ENCODE measurements around the gene ARHGEF3. TPM values are rescaled to one million over a fixed set of nuclear protein-coding genes. Genes with fewer than 3 reads are reported as not detected.

The ARHGEF3 gene
- total RNA-seq, 1 experiment from 2014 or later, result 4.4 TPM

- H2AFZ ChIP-seq (ENCODE audit: low read length), result no peak overlapping the region
- TF ChIP-seq CTCF (conservative IDR thresholded peaks at IDR 0.05), result no peak
- no peak overlapping the region for H3K18ac ChIP-seq (ENCODE audit: insufficient read length, low read depth, low read length)
- peak overlapping the region; percentile 88 to 98 (median 98); a peak in 6 of 7 replicates for H3K27ac Mint-ChIP-seq
- H3K4me3 Mint-ChIP-seq, result peak overlapping the region; percentile 90
- H2BK120ac ChIP-seq (ENCODE audit: low read depth, low read length, poor library complexity, severe bottlenecking), result no peak overlapping the region
- no peak overlapping the region for H3K56ac ChIP-seq (ENCODE audit: insufficient read length, low read depth, low read length)
- WGBS (ENCODE audit: extremely low coverage, insufficient read length, low lambda C conversion rate), result no CpG with 5 or more reads among the region's 10 CpGs
- no peak overlapping the region for H2BK12ac ChIP-seq (ENCODE audit: insufficient read length, low read depth, low read length)
- H3K9ac ChIP-seq (ENCODE audit: extremely low read depth, insufficient read length, low read length), result peak overlapping the region; percentile 69
- H4K91ac ChIP-seq (ENCODE audit: insufficient read length, low read depth, low read length), result no peak overlapping the region
- no peaks in the 10 kb centered on the region; the same call in 1 of the 2 replicates for H3K4me1 ChIP-seq (ENCODE audit: insufficient read depth, low read length)
- no peak overlapping the region for H4K5ac ChIP-seq (ENCODE audit: insufficient read length, low read depth, low read length)
- no peak overlapping the region for H2BK20ac ChIP-seq (ENCODE audit: low read depth, low read length, poor library complexity, severe bottlenecking)
- H3K23me2 ChIP-seq (ENCODE audit: insufficient read length, low read depth, low read length, poor library complexity, severe bottlenecking), result no peaks in the 10 kb centered on the region
- H3K9me3 ChIP-seq (ENCODE audit: control insufficient read depth, low read depth, low read length), result no peaks in the 10 kb centered on the region
- no peak overlapping the region for H3K23ac ChIP-seq (ENCODE audit: insufficient read length, low read depth, low read length)
- no peak overlapping the region for H3K4ac ChIP-seq (ENCODE audit: low read depth, low read length)
- H3K9me3 Mint-ChIP-seq, result peaks cover 12% of the 10 kb centered on the region in 2 experiments
- no peak overlapping the region for H2BK5ac ChIP-seq (ENCODE audit: insufficient read length, low read length)
- peak; percentile 81 for DNase-seq
- H3K4me1 Mint-ChIP-seq, result peaks cover 36 to 39% of the 10 kb centered on the region in 2 experiments
- H2AK5ac ChIP-seq (ENCODE audit: insufficient read length, low read length), result no peak overlapping the region
- peak overlapping the region; percentile 99 for H3K14ac ChIP-seq (ENCODE audit: insufficient read depth, low read length)
- H4K8ac ChIP-seq (replicated peaks; ENCODE audit: insufficient read length, low read depth, low read length), result no peak overlapping the region
- peaks cover 5% of the 10 kb centered on the region; the same call in 1 of the 2 replicates for H3K27me3 ChIP-seq (ENCODE audit: insufficient read depth, low read length)
- peaks cover 36% of the 10 kb centered on the region for H3K27me3 Mint-ChIP-seq (ENCODE audit: low read depth)
- no peaks in the 10 kb centered on the region for H4K20me1 ChIP-seq (ENCODE audit: control insufficient read depth, insufficient read depth, insufficient read length)
- H3K79me1 ChIP-seq (ENCODE audit: insufficient read depth, low read depth, low read length, poor library complexity, severe bottlenecking), result no peaks in the 10 kb centered on the region
- H3K36me3 Mint-ChIP-seq (ENCODE audit: insufficient read depth in 1 of 3, low read depth in 3 of 3), result peaks cover 17 to 34% (median 25%) of the 10 kb centered on the region in 3 experiments
- peak overlapping the region; percentile 74 for H3K4me2 ChIP-seq (ENCODE audit: insufficient read depth, insufficient read length, low read length)
- H2BK15ac ChIP-seq (ENCODE audit: low read depth, low read length), result no peak overlapping the region
- no peak overlapping the region for H3K27ac ChIP-seq (ENCODE audit: insufficient read length, low read depth, low read length)
- H3T11ph ChIP-seq (ENCODE audit: low read length), result no peak overlapping the region
- H3K79me2 ChIP-seq (ENCODE audit: insufficient read depth, low read length), result no peaks in the 10 kb centered on the region; the same call in 1 of the 2 replicates
Measured at GRCh38 chr3:56681984-56682461, 119.7 kb downstream of the ARHGEF3 start.
